GM12864 (cell line): ENCODE data around the gene DSCAML1.

Source experiments
- DNase-seq: peaks from one replicate; pipeline ENCODE4 v3.0.0-alpha.2; 2011; ENCODE audit warnings: low read depth
- H3K4me3 ChIP-seq: 2 replicates; pipeline ENCODE4 v1.5.1; 2011; ENCODE audit warnings: mild to moderate bottlenecking, low read depth, low read length, control low read depth
- TF ChIP-seq, protein P1 (sequence below): IDR thresholded peaks from 2 replicates; pipeline ENCODE4 v1.5.1; 2011; ENCODE audit warnings: low read depth, mild to moderate bottlenecking, moderate library complexity, low read length, control low read depth, inconsistent platforms; ENCODE audit errors: missing control alignments

Gene DSCAML1

GRCh38 chr11:117591316-117592039 is 205.5 kb downstream of the DSCAML1 start:
- TF ChIP-seq, protein P1, sequence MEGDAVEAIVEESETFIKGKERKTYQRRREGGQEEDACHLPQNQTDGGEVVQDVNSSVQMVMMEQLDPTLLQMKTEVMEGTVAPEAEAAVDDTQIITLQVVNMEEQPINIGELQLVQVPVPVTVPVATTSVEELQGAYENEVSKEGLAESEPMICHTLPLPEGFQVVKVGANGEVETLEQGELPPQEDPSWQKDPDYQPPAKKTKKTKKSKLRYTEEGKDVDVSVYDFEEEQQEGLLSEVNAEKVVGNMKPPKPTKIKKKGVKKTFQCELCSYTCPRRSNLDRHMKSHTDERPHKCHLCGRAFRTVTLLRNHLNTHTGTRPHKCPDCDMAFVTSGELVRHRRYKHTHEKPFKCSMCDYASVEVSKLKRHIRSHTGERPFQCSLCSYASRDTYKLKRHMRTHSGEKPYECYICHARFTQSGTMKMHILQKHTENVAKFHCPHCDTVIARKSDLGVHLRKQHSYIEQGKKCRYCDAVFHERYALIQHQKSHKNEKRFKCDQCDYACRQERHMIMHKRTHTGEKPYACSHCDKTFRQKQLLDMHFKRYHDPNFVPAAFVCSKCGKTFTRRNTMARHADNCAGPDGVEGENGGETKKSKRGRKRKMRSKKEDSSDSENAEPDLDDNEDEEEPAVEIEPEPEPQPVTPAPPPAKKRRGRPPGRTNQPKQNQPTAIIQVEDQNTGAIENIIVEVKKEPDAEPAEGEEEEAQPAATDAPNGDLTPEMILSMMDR = no peak
- H3K4me3 ChIP-seq = no peak overlapping the region
- DNase-seq = no peak

GRCh38 chr11:117589063-117589462 is 208.0 kb downstream of the DSCAML1 start:
- DNase-seq = no peak
- no peak overlapping the region for H3K4me3 ChIP-seq
- TF ChIP-seq, protein P1 = no peak

GRCh38 chr11:117588166-117588810 is 208.7 kb downstream of the DSCAML1 start:
- TF ChIP-seq, protein P1 = no peak
- no peak for DNase-seq

GRCh38 chr11:117587416-117587815 is 209.6 kb downstream of the DSCAML1 start:
- no peak for DNase-seq
- TF ChIP-seq, protein P1 = no peak
- H3K4me3 ChIP-seq = no peak overlapping the region

More at GRCh38 chr11:117588166-117588810, 208.7 kb downstream of the DSCAML1 start:
- H3K4me3 ChIP-seq = no peak overlapping the region

- DNase-seq = no peak
- TF ChIP-seq, protein P1 = no peak
- H3K4me3 ChIP-seq = no peak overlapping the region
Observed at GRCh38 chr11:117586392-117586791, 210.6 kb downstream of the DSCAML1 start.

GRCh38 chr11:117585631-117586030 is 211.4 kb downstream of the DSCAML1 start:
- TF ChIP-seq, protein P1 = no peak

More at GRCh38 chr11:117585631-117586030, 211.4 kb downstream of the DSCAML1 start:
- no peak for DNase-seq
- no peak overlapping the region for H3K4me3 ChIP-seq
